ENCODE results near the gene SLC43A2. TPM values are rescaled to one million over a fixed set of nuclear protein-coding genes. Genes with fewer than 3 reads are reported as not detected.

The SLC43A2 gene
- total and polyA plus RNA-seq, 4 donors: 27.0 to 125 (median 68.6) TPM

DNA sequence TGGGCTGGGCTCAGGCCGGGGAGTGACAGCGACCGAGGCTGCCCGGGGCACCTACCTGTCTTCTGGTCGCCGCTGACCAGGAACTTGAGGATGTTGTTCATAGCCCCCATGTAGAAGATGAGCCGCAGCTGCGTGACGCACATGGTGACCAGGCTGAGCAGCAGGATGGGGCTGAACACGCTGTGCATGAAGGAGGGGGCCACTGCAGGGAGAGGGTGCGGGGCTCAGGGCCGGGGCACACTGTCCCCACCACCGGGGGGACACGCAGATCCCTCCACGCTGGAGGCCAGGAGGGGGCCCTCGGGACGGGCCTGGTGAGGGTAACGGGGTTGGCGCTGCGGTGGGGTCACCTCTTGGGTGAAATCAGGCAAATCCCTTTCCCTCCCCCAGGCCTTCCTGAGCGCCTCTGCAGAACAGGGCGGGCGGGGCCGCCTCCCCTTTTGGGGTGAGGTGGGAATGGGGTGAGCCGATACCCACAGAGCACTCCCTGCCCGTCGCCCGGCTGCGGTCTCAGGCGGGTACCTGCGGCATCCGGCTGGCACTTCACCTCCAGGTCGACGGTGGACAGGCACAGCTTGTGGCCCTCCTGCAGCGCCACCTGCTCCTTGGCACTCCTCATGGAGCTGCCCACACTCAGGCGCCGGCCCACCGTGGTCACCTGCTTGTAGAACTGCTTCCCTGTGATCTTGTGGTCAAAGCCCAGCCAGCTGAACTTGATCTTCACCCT, 37.7 kb downstream of the SLC43A2 start:
- H3K4me1 ChIP-seq (ENCODE audit: control insufficient read depth in 5 of 5, insufficient read depth in 5 of 5, low read length in 5 of 5): peaks cover 0 to 7% (median 0%) of the 10 kb centered on the region in 5 donors
- no peak for ATAC-seq (ENCODE audit: insufficient read depth, low FRiP score)
- WGBS, 2 donors: 75 to 85% methylated on average over 30 to 38 of the region's 38 CpGs

DNA sequence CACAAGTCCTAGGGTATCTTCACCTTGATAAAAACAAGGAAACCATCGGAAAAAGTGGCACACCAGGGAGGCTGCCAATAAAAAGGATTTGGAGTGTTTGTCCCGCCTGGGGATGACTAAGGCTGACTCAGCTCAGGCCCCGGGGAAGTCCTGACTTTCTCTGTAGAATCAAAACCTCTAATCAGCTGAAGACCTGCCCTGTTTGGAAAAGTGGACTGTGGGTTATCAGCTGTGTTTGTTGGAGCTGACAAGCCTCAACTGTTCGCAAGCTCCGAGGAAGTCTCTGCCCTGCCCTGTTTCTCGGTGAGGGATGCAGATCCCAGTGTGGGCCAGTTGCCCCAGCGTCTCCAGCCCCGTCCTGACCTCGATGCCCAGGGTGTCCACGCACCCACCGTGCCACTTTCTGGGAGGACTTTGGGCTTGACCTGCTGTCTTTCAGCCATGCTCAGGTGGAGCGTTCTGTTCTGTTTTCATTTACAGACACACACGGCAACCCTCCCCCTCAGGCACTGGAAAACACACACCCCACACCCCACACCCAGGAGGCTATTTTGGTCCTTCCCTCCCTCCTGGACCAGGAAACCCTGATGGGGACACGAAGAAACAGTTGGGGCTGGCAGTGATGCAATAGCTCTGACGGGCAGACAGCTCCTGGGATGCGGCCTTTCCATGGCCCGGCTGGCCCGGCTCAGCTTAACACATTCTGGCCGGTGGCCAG, 38.4 kb downstream of the SLC43A2 start:
- 30 to 45% methylated on average over 19 of the region's 19 CpGs for WGBS, 2 donors
- H3K9ac ChIP-seq (ENCODE audit: insufficient read depth in 1 of 2, low read length in 2 of 2): no peak overlapping the region
- peak overlapping the region; percentile 72 to 75 for H3K27ac ChIP-seq (ENCODE audit: low read depth in 1 of 2, low read length in 1 of 2)
- ATAC-seq (ENCODE audit: insufficient read depth, low FRiP score) (peak; percentile 50), DNase-seq (peak in 1 of 3 donors; percentile 49)
- TF ChIP-seq, protein P1, sequence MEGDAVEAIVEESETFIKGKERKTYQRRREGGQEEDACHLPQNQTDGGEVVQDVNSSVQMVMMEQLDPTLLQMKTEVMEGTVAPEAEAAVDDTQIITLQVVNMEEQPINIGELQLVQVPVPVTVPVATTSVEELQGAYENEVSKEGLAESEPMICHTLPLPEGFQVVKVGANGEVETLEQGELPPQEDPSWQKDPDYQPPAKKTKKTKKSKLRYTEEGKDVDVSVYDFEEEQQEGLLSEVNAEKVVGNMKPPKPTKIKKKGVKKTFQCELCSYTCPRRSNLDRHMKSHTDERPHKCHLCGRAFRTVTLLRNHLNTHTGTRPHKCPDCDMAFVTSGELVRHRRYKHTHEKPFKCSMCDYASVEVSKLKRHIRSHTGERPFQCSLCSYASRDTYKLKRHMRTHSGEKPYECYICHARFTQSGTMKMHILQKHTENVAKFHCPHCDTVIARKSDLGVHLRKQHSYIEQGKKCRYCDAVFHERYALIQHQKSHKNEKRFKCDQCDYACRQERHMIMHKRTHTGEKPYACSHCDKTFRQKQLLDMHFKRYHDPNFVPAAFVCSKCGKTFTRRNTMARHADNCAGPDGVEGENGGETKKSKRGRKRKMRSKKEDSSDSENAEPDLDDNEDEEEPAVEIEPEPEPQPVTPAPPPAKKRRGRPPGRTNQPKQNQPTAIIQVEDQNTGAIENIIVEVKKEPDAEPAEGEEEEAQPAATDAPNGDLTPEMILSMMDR (IDR thresholded peaks at IDR 0.05; ENCODE audit: control extremely low read depth, extremely low read depth): no peak
- peaks cover 0 to 33% (median 0%) of the 10 kb centered on the region in 4 donors for H3K36me3 ChIP-seq (ENCODE audit: control insufficient read depth in 4 of 4, insufficient read depth in 4 of 4, low read length in 4 of 4)
- no peaks in the 10 kb centered on the region for H3K27me3 ChIP-seq (ENCODE audit: control insufficient read depth in 3 of 3, insufficient read depth in 3 of 3, low read length in 2 of 3)
- no peaks in the 10 kb centered on the region for H3K9me3 ChIP-seq (ENCODE audit: control insufficient read depth in 4 of 4, insufficient read depth in 3 of 4, low read length in 3 of 4)
- H3K4me3 ChIP-seq: no peak overlapping the region
- peaks cover 0 to 7% (median 0%) of the 10 kb centered on the region in 5 donors for H3K4me1 ChIP-seq (ENCODE audit: control insufficient read depth in 5 of 5, insufficient read depth in 5 of 5, low read length in 5 of 5)

More for the DNA sequence above, 37.7 kb downstream of the SLC43A2 start:
- H3K27me3 ChIP-seq (ENCODE audit: control insufficient read depth in 3 of 3, insufficient read depth in 3 of 3, low read length in 2 of 3): no peaks in the 10 kb centered on the region
- peak overlapping the region; percentile 21 to 75 for H3K27ac ChIP-seq (ENCODE audit: low read depth in 1 of 2, low read length in 1 of 2)
- no peak overlapping the region for H3K9ac ChIP-seq (ENCODE audit: insufficient read depth in 1 of 2, low read length in 2 of 2)
- peaks cover 0 to 30% (median 0%) of the 10 kb centered on the region in 4 donors for H3K36me3 ChIP-seq (ENCODE audit: control insufficient read depth in 4 of 4, insufficient read depth in 4 of 4, low read length in 4 of 4)
- TF ChIP-seq, protein P1 (IDR thresholded peaks at IDR 0.05; ENCODE audit: control extremely low read depth, extremely low read depth): no peak
- no peak for DNase-seq
- no peaks in the 10 kb centered on the region for H3K9me3 ChIP-seq (ENCODE audit: control insufficient read depth in 4 of 4, insufficient read depth in 3 of 4, low read length in 3 of 4)
- no peak overlapping the region for H3K4me3 ChIP-seq

DNA sequence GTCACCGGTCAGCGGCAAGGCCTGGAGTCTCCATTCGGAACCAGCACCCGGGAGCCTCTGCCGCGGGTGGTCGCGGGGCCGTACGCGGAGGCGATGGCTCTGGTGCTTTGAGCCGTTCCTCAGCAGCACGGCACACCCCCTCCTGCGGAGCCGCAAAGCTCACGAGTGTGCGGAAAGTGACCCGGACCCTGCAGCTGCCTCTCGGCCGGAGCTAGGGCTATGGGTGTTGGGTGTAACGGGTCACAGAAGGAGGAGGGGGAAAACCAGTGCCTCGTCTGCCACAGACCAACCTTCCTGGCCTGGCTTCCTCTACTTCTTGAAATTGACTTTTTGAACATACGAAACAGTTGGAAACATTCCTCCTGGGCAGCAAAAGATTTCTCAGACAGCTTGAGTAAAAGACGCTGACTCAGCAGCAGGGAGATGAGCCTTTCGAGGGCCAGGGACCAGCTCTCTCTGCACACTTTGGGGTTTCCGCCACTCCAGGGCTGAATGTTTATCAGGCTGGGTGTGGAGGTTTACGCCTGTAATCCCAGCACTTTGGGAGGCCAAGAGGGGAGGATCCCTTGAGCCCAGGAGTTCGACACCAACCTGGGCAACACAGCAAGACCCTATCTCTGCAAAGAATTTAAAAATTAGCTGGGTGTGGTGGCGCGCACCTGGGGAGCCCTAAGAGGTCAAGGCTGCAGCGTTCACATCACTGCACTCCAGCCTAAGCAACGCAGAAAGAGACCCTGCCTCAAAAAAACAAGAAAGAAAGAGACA, 39.6 kb downstream of the SLC43A2 start:
- Histone ChIP-seq H3K9me3 (ENCODE audit: control insufficient read depth in 4 of 4, insufficient read depth in 3 of 4, low read length in 3 of 4) (no peaks in the 10 kb centered on the region), H3K27me3 (ENCODE audit: control insufficient read depth in 3 of 3, insufficient read depth in 3 of 3, low read length in 2 of 3) (no peaks in the 10 kb centered on the region), H3K27ac (ENCODE audit: low read depth in 1 of 2, low read length in 1 of 2) (no peak overlapping the region), H3K4me1 (ENCODE audit: control insufficient read depth in 5 of 5, insufficient read depth in 5 of 5, low read length in 5 of 5) (peaks cover 0 to 7% (median 0%) of the 10 kb centered on the region in 5 donors), H3K36me3 (ENCODE audit: control insufficient read depth in 4 of 4, insufficient read depth in 4 of 4, low read length in 4 of 4) (peaks cover 0 to 38% (median 0%) of the 10 kb centered on the region in 4 donors), H3K4me3 (no peak overlapping the region), H3K9ac (ENCODE audit: insufficient read depth in 1 of 2, low read length in 2 of 2) (no peak overlapping the region)
- TF ChIP-seq, protein P1 (IDR thresholded peaks at IDR 0.05; ENCODE audit: control extremely low read depth, extremely low read depth): no peak
- 71 to 87% methylated on average over 33 of the region's 33 CpGs for WGBS, 2 donors
- DNase-seq (peak in 1 of 3 donors; percentile 60), ATAC-seq (ENCODE audit: insufficient read depth, low FRiP score) (no peak)
